Testis (tissue), 2 donors: ENCODE results near the gene GRK3.

Experiments
- POLR2A ChIP-seq: fragments of 450-650 bp; IDR thresholded peaks from one replicate; pipeline ENCODE4 v1.6.1; 2017; ENCODE audit warnings: antibody characterized with exemption, mild to moderate bottlenecking, moderate library complexity
- TF ChIP-seq, protein P1 (sequence below), 3 experiments: fragments of 450-650 bp in 2 of 3; fragments of 200-600 bp in 1 of 3; sonication (generic) in 1 of 3; IDR thresholded peaks; one replicate each; pipeline ENCODE4 v1.5.1; 2016 to 2019; ENCODE audit warnings: antibody characterized with exemption in 3 of 3, mild to moderate bottlenecking in 2 of 3, moderate library complexity in 1 of 3

DNA sequence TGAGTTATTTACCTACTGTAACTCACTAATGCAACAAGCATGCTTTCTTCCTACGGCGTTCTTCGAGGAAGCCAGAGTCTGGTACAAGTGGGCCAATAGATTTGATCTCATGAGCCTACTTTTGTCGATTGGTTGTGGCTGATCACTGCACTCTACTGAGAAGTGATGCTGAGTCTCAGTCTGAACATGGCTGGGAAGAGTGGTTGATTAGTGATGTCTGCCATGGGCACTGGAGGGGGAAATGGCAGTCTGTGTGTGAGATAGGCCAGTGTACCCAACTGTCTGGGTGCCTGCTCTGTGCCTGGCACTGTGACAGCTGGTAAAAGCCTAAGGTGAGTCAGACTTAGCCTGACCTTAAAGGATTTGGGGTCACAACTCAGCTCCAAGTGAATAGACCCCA is 205.9 kb downstream of the GRK3 start:
- TF ChIP-seq, protein P1, sequence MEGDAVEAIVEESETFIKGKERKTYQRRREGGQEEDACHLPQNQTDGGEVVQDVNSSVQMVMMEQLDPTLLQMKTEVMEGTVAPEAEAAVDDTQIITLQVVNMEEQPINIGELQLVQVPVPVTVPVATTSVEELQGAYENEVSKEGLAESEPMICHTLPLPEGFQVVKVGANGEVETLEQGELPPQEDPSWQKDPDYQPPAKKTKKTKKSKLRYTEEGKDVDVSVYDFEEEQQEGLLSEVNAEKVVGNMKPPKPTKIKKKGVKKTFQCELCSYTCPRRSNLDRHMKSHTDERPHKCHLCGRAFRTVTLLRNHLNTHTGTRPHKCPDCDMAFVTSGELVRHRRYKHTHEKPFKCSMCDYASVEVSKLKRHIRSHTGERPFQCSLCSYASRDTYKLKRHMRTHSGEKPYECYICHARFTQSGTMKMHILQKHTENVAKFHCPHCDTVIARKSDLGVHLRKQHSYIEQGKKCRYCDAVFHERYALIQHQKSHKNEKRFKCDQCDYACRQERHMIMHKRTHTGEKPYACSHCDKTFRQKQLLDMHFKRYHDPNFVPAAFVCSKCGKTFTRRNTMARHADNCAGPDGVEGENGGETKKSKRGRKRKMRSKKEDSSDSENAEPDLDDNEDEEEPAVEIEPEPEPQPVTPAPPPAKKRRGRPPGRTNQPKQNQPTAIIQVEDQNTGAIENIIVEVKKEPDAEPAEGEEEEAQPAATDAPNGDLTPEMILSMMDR (IDR thresholded peaks at IDR 0.05): no peak
- TF ChIP-seq POLR2A: no peak
